HFF-Myc (cell line): ENCODE data around the gene KRT76.

Experiments used
- DNase-seq: peaks from one replicate; pipeline ENCODE4 v3.0.0-alpha.2; 2011; ENCODE audit warnings: low read depth; ENCODE audit errors: extremely low read depth
- H3K4me3 ChIP-seq: replicated peaks from 2 replicates; pipeline ENCODE4 v1.5.1; 2011; ENCODE audit warnings: low read depth, mild to moderate bottlenecking, control low read depth, low read length
- CTCF ChIP-seq: IDR thresholded peaks from 2 replicates; pipeline ENCODE4 v1.5.1; 2012; ENCODE audit warnings: mild to moderate bottlenecking, low read depth, low read length, control low read depth; ENCODE audit errors: missing control alignments

Gene KRT76

GRCh38 chr12:52787324-52788191 is 10.4 kb upstream of the KRT76 start:
- no peak for TF ChIP-seq CTCF
- H3K4me3 ChIP-seq, result no peak overlapping the region
- DNase-seq, result no peak

- H3K4me3 ChIP-seq, result no peak overlapping the region
- TF ChIP-seq CTCF, result no peak
- DNase-seq, result no peak
Observed at GRCh38 chr12:52784909-52785308, 7.8 kb upstream of the KRT76 start.

GRCh38 chr12:52783563-52784316 is 6.6 kb upstream of the KRT76 start:
- no peak overlapping the region for H3K4me3 ChIP-seq
- DNase-seq, result no peak
- no peak for TF ChIP-seq CTCF

GRCh38 chr12:52782502-52782901 is 5.4 kb upstream of the KRT76 start:
- TF ChIP-seq CTCF, result no peak

GRCh38 chr12:52781399-52782082 is 4.4 kb upstream of the KRT76 start:
- no peak overlapping the region for H3K4me3 ChIP-seq
- DNase-seq, result no peak
- no peak for TF ChIP-seq CTCF

More at GRCh38 chr12:52782502-52782901, 5.4 kb upstream of the KRT76 start:
- H3K4me3 ChIP-seq, result no peak overlapping the region
- no peak for DNase-seq

GRCh38 chr12:52779914-52780313 is 2.8 kb upstream of the KRT76 start:
- H3K4me3 ChIP-seq, result no peak overlapping the region
- no peak for TF ChIP-seq CTCF
- DNase-seq, result no peak
